ENCODE measurements around the gene TMEM225.

- TF ChIP-seq, protein P1, sequence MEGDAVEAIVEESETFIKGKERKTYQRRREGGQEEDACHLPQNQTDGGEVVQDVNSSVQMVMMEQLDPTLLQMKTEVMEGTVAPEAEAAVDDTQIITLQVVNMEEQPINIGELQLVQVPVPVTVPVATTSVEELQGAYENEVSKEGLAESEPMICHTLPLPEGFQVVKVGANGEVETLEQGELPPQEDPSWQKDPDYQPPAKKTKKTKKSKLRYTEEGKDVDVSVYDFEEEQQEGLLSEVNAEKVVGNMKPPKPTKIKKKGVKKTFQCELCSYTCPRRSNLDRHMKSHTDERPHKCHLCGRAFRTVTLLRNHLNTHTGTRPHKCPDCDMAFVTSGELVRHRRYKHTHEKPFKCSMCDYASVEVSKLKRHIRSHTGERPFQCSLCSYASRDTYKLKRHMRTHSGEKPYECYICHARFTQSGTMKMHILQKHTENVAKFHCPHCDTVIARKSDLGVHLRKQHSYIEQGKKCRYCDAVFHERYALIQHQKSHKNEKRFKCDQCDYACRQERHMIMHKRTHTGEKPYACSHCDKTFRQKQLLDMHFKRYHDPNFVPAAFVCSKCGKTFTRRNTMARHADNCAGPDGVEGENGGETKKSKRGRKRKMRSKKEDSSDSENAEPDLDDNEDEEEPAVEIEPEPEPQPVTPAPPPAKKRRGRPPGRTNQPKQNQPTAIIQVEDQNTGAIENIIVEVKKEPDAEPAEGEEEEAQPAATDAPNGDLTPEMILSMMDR (IDR thresholded peaks at IDR 0.05): no peak
- TF ChIP-seq ZFX (IDR thresholded peaks at IDR 0.05; ENCODE audit: borderline replicate concordance): no peak
These were observed 47.3 kb downstream of the TMEM225 start for GRCh38 chr11:123838199-123838598.
